Measurements from ENCODE around the gene OPCML. TPM values are rescaled to one million over a fixed set of nuclear protein-coding genes. Genes with fewer than 3 reads are reported as not detected.

OPCML gene
- total RNA-seq, 1 donor from 2014 or later: 26.9 TPM

DNA sequence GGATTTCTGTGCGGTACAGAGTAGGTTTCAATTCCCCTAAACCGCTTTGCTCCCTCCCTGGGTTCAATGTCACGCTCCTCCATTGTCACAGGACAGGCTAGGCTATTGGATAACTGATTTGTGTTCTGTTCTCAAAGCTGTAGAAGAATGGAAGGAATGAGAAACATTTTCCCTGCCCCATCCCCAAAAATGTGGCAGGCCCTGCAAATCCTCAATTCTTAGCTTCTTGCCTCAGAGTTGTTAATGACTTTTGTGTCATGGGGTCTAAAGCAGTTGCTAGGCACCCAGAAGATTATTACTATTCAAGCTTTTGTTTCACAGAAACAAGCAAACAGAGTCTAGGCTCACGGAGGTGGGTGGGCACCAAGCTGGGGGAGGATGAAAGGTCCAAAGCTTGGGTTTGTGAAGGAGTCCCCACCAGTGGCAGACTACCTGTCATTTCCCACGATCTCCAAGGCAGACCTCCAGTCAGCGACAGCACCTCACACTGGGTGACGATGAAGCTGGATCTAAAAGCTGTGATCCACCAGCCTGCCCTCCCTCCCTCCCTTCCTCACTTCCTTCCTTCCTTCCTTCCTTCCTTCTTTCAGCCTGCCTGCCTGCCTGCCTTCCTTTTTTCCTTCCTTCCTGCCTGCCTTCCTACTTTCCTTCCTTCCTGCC lies 1080.2 kb downstream of the OPCML start:
- FAIRE-seq: no peak
- no peak for DNase-seq (ENCODE audit: low spot score in 2 of 2)

DNA sequence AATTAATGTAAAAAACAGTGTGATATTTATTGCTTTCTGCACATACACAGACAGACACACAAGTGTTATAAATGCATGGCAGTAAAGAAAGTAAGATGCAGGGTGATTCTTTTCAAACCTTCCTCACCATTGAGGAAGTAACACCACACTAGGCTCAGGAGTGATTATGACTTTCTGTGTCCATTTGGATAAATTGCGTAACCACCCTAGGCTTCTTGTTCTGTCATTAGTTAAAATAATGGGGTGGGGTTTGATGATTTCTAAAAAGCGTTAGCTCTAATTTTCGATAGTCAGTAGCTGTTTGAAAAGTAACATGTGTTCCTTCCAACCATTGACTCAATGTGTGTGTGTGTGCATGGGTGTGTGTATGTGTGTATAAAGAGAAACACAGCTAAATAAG lies 1081.7 kb downstream of the OPCML start:
- DNase-seq (ENCODE audit: low spot score in 2 of 2): no peak
- FAIRE-seq: no peak

GRCh38 chr11:132448334-132448995 lies 1083.8 kb downstream of the OPCML start:
- FAIRE-seq (no peak), DNase-seq (ENCODE audit: low spot score in 2 of 2) (no peak)

GRCh38 chr11:132447761-132448160 lies 1084.5 kb downstream of the OPCML start:
- FAIRE-seq: no peak

GRCh38 chr11:132445859-132446291 lies 1086.4 kb downstream of the OPCML start:
- FAIRE-seq (no peak), DNase-seq (ENCODE audit: low spot score in 2 of 2) (peak in 1 of 2 donors; percentile 18)

More at GRCh38 chr11:132447761-132448160, 1084.5 kb downstream of the OPCML start:
- DNase-seq (ENCODE audit: low spot score in 2 of 2): no peak

DNA sequence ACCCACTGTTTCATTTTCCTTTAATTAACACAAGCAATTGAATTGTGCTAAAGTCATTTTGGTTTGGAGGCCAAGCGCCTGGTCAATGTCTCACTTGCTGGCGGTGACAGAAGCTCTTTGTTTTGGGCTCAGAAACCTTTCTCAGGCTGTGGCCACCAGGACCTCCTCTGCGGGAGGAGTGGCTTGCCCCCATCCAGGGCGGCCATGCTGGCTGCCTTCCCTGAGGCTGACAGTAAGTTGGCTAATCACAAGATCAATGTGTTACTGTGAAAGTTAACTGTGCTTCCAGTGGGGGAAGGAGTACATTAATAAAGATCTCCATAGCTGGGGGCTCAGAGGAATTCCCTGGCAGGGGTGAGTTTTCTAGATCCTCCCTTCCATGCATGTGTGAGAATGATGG lies 1087.4 kb downstream of the OPCML start:
- no peak for FAIRE-seq
- peak in 1 of 2 donors; percentile 12 for DNase-seq (ENCODE audit: low spot score in 2 of 2)

DNA sequence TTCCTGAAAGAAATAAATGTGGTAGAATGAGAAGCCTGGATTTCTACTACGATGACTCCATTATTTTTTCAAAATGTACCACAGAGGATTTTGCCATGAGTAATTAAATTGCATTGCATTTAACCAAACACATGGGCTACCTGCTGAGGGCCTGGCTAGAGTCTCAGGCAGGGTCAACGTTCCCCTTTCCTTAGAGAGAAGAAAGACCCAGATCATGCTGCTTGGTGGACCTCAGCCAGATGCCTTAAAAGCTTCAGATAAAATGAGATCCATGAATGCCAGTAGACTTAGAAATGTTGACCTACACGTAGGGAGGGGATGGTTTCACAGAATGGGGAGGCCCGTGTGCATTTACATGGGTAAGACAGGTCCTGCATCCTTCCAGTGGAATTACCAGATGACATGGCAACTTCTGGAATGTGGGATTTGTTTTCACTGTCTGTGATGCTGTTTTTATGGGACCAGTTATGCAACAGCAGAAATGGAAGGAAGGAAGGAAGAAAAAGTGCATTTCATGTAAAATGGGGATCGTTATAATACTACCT lies 1092.5 kb downstream of the OPCML start:
- FAIRE-seq (no peak), DNase-seq (ENCODE audit: low spot score in 2 of 2) (no peak)

GRCh38 chr11:132438418-132438817 lies 1093.9 kb downstream of the OPCML start:
- DNase-seq (ENCODE audit: low spot score in 2 of 2): no peak
- FAIRE-seq: no peak

- FAIRE-seq (no peak), DNase-seq (ENCODE audit: low spot score in 2 of 2) (no peak)
These were observed 1101.8 kb downstream of the OPCML start for GRCh38 chr11:132430429-132431062.

DNA sequence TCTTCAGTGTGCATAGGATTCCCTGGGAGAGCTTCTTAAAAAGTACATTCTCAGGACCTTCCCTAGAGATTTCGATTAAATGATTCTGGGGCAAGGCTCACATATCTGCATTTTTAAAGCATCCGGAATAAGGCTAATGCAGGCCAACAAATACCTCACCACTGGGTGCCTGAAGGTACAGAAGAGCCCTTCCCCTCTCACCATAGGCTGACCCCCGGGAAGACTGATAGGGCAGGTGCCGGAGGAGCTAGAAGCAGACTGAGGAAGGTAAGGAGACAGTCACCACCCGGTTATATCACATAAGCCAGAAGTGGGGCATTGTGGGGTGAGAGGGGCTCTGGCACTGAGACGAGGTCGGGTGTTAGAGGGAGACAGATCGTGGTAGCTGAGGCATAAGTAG lies 1102.6 kb downstream of the OPCML start:
- FAIRE-seq: no peak
- DNase-seq (ENCODE audit: low spot score in 2 of 2): no peak

GRCh38 chr11:132427611-132428010 lies 1104.7 kb downstream of the OPCML start:
- FAIRE-seq (no peak), DNase-seq (ENCODE audit: low spot score in 2 of 2) (no peak)

DNA sequence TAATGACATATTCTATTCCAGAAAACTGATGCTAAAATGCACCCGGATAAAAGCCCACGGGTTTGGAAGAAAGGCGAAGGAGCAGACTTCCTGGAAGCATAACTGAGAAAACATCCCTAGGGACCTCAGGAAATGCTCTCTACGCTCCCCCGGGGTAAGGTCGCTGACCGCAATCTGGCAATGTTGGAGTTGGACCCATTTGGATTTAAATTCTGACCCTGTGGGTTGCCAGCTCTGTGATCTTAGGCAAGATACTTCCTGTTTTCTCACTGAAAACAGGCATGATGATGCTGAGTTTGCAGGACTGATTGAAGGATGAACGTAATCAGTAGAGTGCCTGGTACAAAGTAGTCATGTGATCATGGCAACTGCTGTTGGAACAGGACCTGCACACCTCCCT lies 1107.9 kb downstream of the OPCML start:
- FAIRE-seq: no peak
- no peak for DNase-seq (ENCODE audit: low spot score in 2 of 2)

- FAIRE-seq (no peak), DNase-seq (ENCODE audit: low spot score in 2 of 2) (no peak)
These were observed 1109.0 kb downstream of the OPCML start for GRCh38 chr11:132423266-132423665.

- FAIRE-seq: no peak
- no peak for DNase-seq (ENCODE audit: low spot score in 2 of 2)
These were observed 1109.6 kb downstream of the OPCML start for GRCh38 chr11:132422722-132423121.

- no peak for DNase-seq (ENCODE audit: low spot score in 2 of 2)
- FAIRE-seq: no peak
These were observed 1110.7 kb downstream of the OPCML start for GRCh38 chr11:132421555-132421954.

- no peak for FAIRE-seq
- DNase-seq (ENCODE audit: low spot score in 2 of 2): no peak
These were observed 1117.8 kb downstream of the OPCML start for GRCh38 chr11:132414451-132414850.

DNA sequence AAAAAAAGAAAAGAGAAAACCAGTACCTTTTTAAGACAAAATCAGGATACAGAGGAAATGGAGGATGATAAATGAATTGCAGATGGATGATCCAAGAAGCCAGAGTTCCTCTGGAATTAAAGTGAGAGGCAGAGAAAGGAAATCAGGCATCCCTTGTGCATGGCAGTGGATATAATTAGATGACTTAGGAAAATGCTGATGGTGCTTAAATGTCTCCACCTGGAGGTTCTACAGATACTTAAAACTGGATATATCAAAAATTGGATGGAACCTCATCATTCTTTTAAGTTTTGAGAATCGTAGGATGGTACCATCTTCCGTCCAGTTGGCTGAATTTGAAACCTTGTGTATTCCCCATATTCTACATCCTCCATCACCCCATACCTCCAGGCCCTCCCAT lies 1121.9 kb downstream of the OPCML start:
- FAIRE-seq: no peak
- DNase-seq (ENCODE audit: low spot score in 2 of 2): no peak

DNA sequence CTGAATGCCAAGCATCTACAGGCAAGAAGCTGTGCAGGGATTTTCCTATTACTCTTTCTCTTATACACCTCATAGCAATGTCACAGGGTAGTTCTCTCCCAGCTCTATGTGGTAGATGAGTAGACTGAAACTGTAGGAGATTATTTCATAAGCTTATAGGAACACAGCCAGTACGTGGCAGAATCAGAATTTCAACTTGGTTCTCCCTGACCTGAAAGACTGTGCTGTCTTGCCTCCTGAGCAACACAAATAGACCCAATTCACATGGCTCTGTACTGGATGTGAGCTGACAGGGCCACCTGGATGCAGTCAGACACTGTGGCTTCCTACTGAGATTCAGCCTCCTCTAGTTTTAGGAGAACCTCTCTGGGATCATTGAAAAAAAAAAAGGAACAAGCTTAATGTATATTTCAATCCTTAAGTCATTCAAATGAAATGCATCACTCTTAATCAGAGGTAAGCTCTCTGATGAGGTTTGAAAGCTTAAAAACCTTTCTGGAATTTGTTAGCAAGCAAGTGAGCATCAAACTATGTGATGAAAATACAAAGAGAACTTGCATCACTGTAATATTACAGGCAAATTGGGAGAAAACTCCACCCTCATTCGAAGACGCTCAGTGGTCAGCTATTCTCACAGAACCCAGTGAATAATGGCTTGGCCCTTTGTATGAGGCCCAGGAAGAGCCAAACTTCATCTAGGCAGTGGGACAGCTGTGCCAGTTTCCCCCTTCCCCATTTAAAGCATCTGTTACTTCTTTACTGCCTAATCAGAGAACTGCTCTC lies 1122.5 kb downstream of the OPCML start:
- FAIRE-seq (no peak), DNase-seq (ENCODE audit: low spot score in 2 of 2) (peak in 1 of 2 donors; percentile 4)

GRCh38 chr11:132408877-132409276 lies 1123.4 kb downstream of the OPCML start:
- FAIRE-seq (no peak), DNase-seq (ENCODE audit: low spot score in 2 of 2) (no peak)

GRCh38 chr11:132405728-132406127 lies 1126.6 kb downstream of the OPCML start:
- FAIRE-seq (no peak), DNase-seq (ENCODE audit: low spot score in 2 of 2) (no peak)

Data from frontal cortex (tissue), 4 donors.